IPS-NIHi7 (cell line): ENCODE data around the gene UPF1.
A peak's percentile ranks its signal among the peaks of the same experiment; 100 is the strongest.
"Not testable (repeated sequence)": the region's sequence is repeated elsewhere in the genome, so short reads cannot be mapped to it uniquely, and the experiment has no call there.

Experiments
- DNase-seq: peaks from one replicate; pipeline ENCODE4 v3.0.0; 2012; ENCODE audit warnings: mixed read lengths; ENCODE audit errors: extremely low spot score

Gene UPF1

DNA sequence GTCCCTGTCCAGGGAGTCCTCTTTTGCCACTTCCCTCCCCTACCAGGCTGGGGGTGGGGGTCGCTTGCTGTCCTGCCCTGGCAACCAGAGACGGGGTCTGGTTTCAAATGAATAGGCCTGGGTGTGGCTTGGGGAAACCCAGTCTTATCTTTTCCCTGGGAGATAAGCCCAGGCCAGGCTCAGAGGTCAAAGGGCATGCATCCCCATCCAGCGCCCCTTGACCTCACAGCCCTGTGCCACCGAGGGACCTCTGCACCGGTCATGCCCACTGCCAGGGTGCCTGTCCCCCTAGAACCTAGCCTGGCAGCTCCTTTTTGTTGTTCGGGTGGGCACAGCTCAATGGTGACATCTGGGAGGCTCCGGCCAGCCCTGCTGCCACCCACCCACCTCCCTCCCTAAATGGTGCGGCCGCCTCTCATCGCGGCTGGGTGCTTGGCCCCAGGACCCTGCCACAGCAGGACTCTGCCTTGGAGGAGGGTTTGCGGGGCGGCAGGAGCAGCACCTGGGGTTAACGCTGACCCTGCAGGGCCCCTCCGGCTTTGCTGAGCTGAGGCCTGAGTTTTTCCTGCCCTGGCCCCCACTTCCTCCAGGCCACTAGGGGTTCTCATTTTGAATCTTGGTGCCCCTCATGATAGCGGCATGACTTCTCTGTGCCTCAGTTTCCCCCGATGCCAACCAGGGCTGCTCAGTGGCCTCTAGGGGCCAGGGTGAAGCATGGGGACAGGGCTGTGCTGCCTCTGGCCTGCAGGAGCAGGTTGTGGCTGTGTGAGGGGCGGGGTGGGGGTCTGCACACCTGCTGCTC is 67.0 kb downstream of the UPF1 start:
- no peak for DNase-seq

DNA sequence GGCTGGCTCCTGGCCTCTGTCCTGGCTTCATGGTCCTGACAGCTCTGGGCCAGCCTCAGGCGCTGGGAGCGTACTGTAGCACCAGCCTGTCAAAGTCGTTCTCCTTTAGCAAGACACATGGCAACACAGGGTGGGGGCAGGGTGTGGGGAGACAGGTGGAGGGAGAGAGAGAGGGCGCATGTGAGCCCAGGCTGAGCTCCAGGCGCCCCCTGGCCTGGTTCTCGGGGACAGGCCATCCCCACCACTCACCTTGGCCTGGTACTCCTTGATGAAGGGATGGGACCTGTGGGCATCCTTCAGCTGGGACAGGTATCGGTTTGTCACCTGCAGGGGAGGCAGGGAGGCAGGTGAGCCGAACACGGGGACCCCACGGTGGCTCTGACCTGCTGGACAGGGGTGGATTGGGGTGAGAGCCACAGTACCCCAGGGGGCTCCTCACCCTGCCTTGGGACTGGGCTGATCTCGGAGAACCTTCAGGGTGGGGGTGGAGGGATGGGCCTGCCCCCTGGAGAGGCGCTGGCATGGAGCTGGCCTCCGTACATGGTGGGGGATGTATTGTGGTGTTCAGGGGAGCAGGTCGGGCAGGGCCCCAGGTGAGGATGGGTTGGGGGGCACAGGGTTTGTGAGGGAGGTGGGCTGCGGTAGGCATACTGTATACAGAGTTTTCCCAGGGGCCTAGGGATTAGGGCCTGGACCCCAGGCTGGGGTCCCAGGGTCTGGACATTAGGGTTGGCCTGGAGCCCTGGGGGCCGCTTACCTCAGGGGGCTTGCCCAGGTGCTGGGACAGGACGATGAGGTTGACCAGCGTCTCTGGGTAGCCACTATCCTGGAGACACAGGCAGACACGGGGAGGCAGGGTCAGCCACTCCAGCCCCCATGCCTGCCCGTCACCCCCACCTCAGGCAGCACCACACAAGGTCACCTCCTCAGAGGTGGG is 68.1 kb downstream of the UPF1 start:
- DNase-seq, result no peak

DNA sequence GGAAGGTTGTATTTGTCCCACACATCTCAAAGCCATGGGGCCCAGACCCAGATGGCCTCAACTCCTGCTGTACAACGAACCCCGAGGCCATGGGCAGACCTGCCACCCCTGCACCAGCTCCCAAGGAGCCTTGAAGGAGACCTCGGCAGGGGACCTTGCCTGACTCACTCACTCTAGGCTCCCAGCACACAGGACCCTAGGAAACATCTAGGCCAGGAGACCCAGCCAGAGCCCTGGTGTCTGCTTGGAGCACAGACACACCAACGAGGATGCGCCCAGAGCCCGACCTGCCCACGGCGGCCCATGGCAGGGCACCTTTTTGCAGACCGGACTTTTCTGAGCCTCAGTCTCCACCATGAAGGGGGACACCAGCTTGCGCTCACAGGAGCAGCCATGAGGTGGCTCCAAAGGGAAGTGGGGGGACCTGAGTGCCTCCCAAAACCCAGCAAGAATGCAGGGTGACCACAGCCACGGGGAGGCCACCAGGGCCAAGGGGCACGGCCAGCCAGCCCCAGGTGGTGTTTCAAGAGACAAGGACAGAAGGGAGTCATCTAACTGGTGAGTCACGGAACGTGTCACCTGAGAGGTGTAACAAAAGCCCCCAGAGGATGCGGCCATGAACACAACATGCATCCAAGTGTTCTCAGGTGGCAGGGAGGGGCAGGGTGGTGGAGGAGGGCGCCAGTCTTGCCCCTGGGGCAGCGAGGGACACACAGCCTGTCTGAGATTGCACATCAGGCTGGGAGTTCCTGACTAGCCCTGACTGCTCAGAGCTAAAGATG is 69.1 kb downstream of the UPF1 start:
- DNase-seq, result no peak

- DNase-seq, result no peak
Measured at GRCh38 chr19:18901491-18901890, 69.7 kb downstream of the UPF1 start.

DNA sequence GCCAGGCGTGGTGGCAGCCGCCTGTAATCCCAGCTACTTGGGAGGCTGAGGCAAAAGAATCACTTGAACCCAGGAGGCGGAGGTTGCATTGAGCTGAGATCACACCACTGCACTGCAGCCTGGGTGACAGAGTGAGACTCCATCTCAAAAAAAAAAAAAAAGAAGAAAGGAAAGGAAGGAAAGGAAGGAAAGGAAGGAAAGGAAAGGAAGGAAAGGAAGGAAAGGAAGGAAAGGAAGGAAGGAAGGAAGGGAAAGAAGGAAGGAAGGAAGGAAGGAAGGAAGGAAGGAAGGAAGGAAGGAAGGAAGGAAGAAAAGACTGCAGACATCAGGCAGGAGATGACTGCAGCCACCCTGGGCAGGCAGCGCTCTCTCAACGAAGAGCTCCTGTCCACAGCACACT is 70.8 kb downstream of the UPF1 start:
- DNase-seq, result not testable (repeated sequence)

DNA sequence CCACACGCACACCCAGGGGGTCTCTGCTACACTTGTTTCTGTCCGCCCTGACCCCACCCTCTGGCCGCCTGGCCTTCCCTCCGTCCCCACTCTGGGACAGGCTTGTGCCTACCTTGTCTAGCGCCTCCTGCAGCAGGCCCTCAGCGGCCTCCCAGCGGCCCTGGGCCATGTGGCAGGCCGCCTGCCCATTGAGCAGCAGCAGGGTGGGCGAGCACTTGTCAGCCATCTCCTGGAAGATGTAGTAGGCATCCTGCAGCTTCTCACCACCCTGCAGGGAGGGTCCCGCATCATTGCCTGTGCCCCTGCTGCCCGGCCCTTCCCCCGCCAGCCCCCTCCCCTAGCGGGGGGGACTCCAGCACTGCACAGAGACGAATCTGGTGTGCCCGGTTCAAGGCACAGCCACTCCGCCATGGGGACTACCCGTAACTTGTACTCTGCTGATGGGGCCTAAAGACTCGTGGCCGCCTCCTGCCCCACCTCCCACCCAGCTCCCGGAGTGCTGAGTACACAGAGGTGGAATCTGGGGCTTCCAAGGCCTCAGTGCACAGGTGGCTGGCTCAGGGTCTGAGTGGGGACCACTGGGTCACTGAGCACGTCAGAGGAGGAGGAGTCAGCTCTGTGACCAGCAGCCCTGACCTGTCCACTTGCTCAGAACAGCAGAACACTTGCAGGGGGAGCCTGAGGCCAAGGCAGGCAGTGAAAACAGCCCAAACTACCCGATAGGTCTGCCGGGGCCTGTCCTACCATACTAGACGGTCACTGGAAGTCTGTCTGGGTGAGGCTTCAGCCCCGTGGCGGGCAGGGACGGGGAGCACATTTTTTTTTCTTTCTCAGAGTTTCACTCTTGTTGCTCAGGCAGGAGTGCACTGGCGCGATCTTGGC is 71.6 kb downstream of the UPF1 start:
- no peak for DNase-seq

- no peak for DNase-seq
Measured at GRCh38 chr19:18904334-18905057, 72.7 kb downstream of the UPF1 start.

- DNase-seq, result no peak
Measured at GRCh38 chr19:18905058-18905456, 73.3 kb downstream of the UPF1 start.

DNA sequence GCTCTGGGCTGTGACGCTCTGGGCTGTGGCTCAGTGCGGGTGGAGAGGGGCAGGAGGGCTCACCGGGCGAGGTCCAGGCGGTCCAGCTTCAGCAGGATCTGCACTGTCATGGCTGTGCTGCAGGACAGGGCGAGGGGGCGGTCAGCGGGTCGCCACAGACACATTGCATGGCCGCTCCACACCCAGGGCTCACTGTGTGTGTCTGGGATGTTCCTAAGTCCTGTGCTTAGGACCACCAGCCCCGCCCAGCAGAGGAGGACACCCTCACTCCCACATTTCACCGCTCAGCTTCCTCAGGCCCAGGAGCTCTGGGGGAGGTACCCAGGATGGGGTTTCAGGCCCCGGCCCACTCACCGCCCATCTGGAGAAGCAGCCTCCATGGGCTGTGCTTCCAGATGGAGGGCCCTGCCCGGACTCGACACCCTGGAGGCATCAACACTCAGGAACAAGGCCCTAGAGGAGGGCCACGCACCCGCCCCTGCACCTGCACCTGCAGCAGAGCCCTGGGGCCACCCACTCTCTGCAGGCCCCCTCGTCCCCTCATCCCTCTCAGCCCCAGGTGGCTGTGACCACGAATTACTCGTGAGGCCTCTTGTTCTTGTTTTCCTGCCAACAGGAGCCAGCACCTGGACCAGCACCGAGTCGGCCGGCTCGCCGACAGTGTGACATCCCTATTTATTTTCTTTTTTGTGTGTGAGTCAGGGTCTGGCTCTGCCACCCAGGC is 73.9 kb downstream of the UPF1 start:
- no peak for DNase-seq

GRCh38 chr19:18906605-18907519 is 75.1 kb downstream of the UPF1 start:
- DNase-seq, result no peak

DNA sequence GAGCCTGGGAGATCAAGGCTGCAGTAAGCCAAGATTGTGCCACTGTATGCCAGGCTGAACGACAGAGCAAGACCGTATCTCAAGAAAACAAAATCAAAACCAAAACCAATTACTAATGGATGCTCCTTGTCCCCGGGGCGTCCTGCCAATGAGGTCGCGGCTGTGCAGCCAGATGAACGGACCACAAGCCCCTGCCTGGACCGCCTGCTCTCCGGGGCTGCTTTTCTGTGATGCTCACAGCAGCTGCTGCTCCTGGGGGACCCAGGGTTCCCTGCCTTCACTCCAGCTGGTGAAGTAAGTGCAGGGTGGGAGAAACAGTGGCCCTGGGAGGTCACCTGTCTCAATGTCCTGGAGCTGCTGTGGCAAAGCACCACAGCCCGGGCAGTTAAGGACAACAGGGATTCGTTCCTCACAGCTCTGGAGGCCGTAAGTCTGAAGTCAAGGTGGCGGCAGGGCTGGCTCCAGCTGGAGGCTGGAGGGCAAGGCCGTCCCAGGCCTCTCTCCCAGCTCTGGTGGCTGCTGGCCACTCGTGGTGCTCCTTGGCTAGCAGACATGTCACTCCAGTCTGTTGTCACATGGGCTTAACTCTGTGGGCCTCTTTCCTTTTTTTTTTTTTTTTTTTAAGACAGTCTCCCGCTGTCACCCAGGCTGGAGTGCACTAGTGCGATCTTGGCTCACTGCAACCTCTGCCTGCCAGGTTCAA is 77.3 kb downstream of the UPF1 start:
- no peak for DNase-seq

GRCh38 chr19:18910010-18910409 is 78.3 kb downstream of the UPF1 start:
- DNase-seq, result no peak

GRCh38 chr19:18910801-18911436 is 79.2 kb downstream of the UPF1 start:
- DNase-seq, result no peak

- no peak for DNase-seq
Measured at GRCh38 chr19:18912933-18913332, 81.2 kb downstream of the UPF1 start.

GRCh38 chr19:18913466-18913865 is 81.7 kb downstream of the UPF1 start:
- no peak for DNase-seq

GRCh38 chr19:18915639-18916038 is 83.9 kb downstream of the UPF1 start:
- peak; percentile 65 for DNase-seq

- DNase-seq, result not testable (repeated sequence)
Measured at GRCh38 chr19:18917593-18917992, 85.8 kb downstream of the UPF1 start.
